Subcutaneous abdominal adipose tissue (tissue), 5 donors: Measurements from ENCODE around the gene CARF.
"Not testable (repeated sequence)": the region's sequence is repeated elsewhere in the genome, so short reads cannot be mapped to it uniquely, and the experiment has no call there.

Experiments used
- H3K27ac ChIP-seq: one replicate; pipeline ENCODE4 v1.7.0; 2013; ENCODE audit warnings: low read depth, mild to moderate bottlenecking, inconsistent platforms, low read length, moderate library complexity
- H3K27me3 ChIP-seq, 5 donors: one replicate each; pipeline ENCODE4 v1.7.0; 2013; ENCODE audit warnings: low read length in 5 of 5, inconsistent platforms in 1 of 5; ENCODE audit not compliant: control insufficient read depth in 5 of 5, insufficient read depth in 4 of 5
- H3K36me3 ChIP-seq, 5 donors: one replicate each; pipeline ENCODE4 v1.7.0; 2013; ENCODE audit warnings: low read length in 5 of 5; ENCODE audit not compliant: control insufficient read depth in 5 of 5, insufficient read depth in 5 of 5
- H3K4me1 ChIP-seq, 5 donors: one replicate each; pipeline ENCODE4 v1.7.0; 2013; ENCODE audit warnings: low read length in 5 of 5, mild to moderate bottlenecking in 3 of 5, moderate library complexity in 1 of 5; ENCODE audit not compliant: control insufficient read depth in 5 of 5, insufficient read depth in 5 of 5
- H3K4me3 ChIP-seq, 5 donors: one replicate each; pipeline ENCODE4 v1.7.0; 2013; ENCODE audit warnings: low read length in 5 of 5, low read depth in 1 of 5
- H3K9ac ChIP-seq, 5 donors: one replicate each; pipeline ENCODE4 v1.7.0; 2013; ENCODE audit warnings: low read length in 5 of 5, mild to moderate bottlenecking in 4 of 5, moderate library complexity in 3 of 5
- H3K9me3 ChIP-seq, 5 donors: one replicate each; pipeline ENCODE4 v1.7.0; 2013; ENCODE audit warnings: low read length in 5 of 5; ENCODE audit not compliant: control insufficient read depth in 5 of 5
- donor health status: healthy.
- donor health status: healthy.
- donor health status: healthy.
- donor health status: healthy.
- donor health status: healthy.

Gene CARF

DNA sequence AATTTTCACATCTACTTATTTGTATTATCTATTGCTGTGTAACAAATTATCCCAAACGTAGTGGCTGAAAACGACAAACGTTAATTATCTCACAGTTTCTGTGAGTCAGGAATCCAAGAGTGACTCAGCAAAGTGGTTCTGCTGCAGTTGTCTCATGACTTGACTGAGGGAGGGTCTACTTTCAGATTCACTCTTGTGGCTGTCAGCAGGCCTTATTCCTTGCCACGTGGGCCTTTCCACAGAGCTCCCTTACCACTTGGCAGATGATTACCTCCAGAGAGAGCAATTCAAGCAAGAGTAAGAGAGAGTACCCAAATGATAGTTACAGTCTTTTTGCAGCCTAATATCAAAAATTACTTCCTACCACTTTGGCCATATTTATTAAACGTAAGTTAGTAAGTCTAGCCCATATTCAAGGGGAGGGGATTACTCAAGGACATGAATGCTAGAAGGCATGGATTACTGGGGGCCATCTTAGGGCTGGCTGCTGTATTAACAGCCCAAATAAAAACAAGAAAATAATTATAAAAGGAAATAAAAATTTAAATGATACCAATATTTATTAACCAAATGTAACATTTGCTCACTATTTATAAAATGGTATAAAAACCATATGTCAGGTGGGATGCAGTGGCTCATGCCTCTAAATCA is 53.9 kb downstream of the CARF start:
- H3K4me3 ChIP-seq = no peak overlapping the region
- no peak overlapping the region for H3K27ac ChIP-seq
- H3K9ac ChIP-seq = no peak overlapping the region
- H3K4me1 ChIP-seq = no peaks in the 10 kb centered on the region
- H3K27me3 ChIP-seq = no peaks in the 10 kb centered on the region
- no peaks in the 10 kb centered on the region for H3K9me3 ChIP-seq
- peaks cover 0 to 7% (median 2%) of the 10 kb centered on the region in 5 donors for H3K36me3 ChIP-seq

DNA sequence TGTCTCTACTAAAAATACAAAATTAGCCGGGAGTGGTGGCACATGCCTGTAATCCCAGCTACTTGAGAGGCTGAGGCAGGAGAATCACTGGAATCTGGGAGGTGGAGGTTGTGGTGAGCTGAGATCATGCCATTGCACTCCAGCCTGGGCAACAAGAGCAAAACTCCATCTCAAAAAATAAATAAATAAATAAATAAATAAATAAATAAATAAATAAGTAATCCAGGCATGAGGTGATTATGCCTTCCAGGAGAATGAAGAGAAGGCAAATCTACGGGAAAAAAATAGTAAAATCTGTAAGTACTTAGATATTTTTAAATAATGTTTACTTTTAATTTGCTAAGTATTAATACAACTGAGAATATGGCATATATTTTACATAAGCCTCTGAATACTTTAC is 57.3 kb downstream of the CARF start:
- H3K9ac ChIP-seq, H3K27ac ChIP-seq, H3K27me3 ChIP-seq, H3K4me1 ChIP-seq, H3K9me3 ChIP-seq, H3K4me3 ChIP-seq: not testable (repeated sequence)
- H3K36me3 ChIP-seq = peaks cover 2 to 11% (median 5%) of the 10 kb centered on the region in 5 donors

DNA sequence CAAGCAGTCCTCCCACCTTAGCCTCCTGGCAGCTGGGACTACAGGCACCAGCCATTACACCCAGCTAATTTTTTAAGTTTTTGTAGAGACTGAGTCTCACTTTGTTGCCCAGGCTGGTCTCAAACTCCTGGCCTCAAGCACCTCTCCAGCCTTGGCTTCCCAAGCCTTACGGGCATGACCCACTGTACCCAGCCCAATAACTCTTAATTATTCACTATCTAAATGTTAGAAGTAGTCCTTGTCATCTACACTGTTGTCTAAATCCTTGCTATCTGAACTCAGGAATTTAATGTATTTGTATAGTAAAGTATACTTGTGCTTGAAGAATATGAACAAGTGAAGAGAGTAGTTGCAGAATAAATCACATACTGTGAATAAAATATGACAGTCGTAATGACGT is 64.7 kb downstream of the CARF start:
- H3K4me3 ChIP-seq = no peak overlapping the region
- no peaks in the 10 kb centered on the region for H3K4me1 ChIP-seq
- no peak overlapping the region for H3K27ac ChIP-seq
- H3K27me3 ChIP-seq = no peaks in the 10 kb centered on the region
- H3K36me3 ChIP-seq = peaks cover 4 to 29% (median 11%) of the 10 kb centered on the region in 5 donors
- no peaks in the 10 kb centered on the region for H3K9me3 ChIP-seq
- no peak overlapping the region for H3K9ac ChIP-seq

DNA sequence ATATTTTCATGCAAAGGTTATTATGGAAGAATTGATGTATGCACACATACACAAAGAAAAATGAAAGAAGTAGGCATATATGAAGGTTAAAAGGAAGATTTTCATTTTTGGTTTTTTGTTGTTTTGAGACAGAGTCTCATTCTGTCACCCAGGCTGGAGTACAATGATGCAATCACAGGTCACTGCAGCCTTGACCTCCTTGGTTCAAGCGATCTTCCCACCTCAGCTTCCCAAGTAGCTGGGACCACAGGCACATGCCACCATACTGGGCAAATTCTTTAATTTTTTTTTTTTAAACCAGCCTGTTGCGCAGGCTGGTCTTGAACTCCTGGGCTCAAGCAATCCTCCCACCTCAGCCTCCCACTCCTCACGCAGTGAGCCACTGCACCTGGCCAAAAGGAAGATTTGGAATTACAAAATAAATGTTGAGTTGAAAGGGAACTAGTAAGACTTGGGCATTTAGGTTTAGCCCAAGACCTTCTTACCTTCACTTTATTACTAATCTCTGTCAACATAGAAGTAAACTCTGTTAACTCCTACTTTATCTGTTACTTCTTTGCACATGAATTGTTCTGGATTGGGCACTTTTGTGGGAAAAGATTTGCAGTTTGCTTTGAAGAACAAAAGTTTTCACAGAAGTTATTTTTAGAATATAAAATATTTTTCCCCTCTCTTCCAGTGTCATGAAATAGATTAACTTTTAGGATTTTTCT is 70.9 kb downstream of the CARF start:
- Histone ChIP-seq H3K27me3 (no peaks in the 10 kb centered on the region), H3K9me3 (no peaks in the 10 kb centered on the region), H3K27ac (no peak overlapping the region), H3K4me1 (no peaks in the 10 kb centered on the region), H3K4me3 (no peak overlapping the region), H3K36me3 (peaks cover 7 to 28% (median 13%) of the 10 kb centered on the region in 5 donors), H3K9ac (no peak overlapping the region)

DNA sequence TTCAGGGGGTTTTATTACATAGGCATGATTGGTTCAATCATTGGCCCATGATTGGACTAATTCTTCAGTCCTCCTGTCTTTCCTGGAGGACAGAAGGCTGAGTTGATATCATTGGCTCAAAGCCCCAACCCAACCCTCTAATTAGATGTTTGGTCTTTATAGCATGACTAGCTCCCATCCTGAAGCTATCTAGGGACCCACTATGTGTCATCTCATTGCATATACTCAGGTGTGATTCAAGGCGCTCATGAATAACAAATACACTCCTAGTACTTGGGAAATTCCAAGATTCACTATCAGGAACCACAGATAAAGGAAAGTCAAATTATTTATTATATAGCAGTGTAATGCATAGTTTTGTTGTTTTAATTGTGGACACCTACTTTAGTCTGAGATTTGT is 77.7 kb downstream of the CARF start:
- no peak overlapping the region for H3K4me3 ChIP-seq
- no peaks in the 10 kb centered on the region for H3K27me3 ChIP-seq
- H3K9ac ChIP-seq = no peak overlapping the region
- no peaks in the 10 kb centered on the region for H3K36me3 ChIP-seq
- H3K27ac ChIP-seq = no peak overlapping the region
- no peaks in the 10 kb centered on the region for H3K4me1 ChIP-seq
- H3K9me3 ChIP-seq = no peaks in the 10 kb centered on the region

DNA sequence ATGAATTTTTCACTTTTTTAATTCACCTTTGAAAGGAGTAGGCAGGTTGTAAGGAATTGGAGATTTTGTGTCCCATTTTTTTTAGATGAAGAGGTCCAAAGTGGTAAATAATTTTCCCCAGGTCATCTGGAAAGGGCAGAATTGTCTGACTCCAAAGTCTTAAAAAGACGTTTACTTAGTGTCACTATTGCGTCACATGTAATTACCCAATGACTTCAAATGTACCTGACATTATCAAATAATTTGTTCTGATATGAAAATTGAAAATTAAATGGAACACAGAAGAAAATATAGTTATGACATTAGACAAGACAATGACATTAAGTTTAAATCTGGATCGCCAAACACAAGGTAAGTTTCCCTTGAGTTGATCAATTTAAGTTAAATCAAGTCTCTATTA is 78.4 kb downstream of the CARF start:
- Histone ChIP-seq H3K4me1 (no peaks in the 10 kb centered on the region), H3K9ac (no peak overlapping the region), H3K4me3 (no peak overlapping the region), H3K27me3 (no peaks in the 10 kb centered on the region), H3K27ac (no peak overlapping the region), H3K9me3 (no peaks in the 10 kb centered on the region), H3K36me3 (no peaks in the 10 kb centered on the region)

DNA sequence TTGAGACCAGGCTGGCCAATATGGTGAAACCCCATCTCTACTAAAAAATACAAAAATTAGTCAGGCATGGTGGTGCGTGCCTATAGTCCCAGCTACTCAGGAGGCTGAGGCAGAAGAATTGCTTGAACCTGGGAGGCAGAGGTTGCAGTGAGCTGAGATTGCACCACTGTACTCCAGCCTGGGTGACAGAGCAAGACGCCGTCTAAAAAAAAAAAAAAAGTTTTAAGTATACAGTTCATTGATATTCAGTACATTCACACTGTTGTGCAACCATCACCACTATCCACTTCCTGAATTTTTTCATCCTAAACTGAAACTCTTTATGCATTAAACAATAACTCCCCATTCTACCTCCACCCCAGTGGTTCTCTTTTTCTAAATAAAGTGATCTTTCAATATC is 85.0 kb downstream of the CARF start:
- not testable (repeated sequence) for H3K36me3 ChIP-seq, H3K4me3 ChIP-seq, H3K27me3 ChIP-seq, H3K27ac ChIP-seq, H3K4me1 ChIP-seq, H3K9me3 ChIP-seq, H3K9ac ChIP-seq

DNA sequence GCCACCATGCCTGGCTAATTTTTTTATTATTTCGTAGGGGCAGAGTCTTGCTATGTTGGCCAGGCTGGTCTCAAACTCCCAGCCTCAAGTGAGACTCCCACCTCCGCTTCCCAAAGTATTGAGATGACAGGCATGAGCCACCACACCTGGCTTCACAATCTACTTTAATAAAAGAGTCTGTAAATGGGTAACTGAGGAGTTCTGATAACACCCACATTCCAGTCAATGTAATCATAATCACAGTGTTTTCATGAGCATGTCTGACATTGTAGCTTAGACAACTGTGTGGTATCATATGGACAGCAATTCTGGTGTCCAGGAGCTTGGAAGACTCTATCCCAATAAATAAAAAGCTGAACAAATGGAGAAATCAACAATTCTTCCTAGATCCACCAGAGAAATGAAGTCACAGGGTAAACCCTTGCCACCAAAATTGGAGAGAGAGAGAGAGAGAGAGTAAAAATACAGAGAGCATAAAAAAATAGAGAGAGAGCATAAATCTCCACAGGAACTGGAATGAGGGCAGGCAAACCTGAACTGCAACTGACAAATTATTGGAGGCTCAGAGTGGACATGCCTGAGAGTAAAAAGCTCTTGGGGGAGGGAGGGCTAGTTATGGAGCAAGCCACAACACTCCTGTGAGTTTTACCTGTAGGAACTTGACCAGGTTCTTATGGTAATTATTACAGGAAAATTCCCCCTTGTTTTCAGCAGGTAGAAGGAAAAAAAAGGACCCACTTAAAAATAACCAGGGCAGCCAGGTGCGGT is 90.2 kb downstream of the CARF start:
- Histone ChIP-seq H3K4me3 (no peak overlapping the region), H3K36me3 (peaks cover 0 to 3% (median 0%) of the 10 kb centered on the region in 5 donors), H3K9ac (no peak overlapping the region), H3K4me1 (no peaks in the 10 kb centered on the region), H3K27me3 (no peaks in the 10 kb centered on the region), H3K27ac (no peak overlapping the region), H3K9me3 (no peaks in the 10 kb centered on the region)

DNA sequence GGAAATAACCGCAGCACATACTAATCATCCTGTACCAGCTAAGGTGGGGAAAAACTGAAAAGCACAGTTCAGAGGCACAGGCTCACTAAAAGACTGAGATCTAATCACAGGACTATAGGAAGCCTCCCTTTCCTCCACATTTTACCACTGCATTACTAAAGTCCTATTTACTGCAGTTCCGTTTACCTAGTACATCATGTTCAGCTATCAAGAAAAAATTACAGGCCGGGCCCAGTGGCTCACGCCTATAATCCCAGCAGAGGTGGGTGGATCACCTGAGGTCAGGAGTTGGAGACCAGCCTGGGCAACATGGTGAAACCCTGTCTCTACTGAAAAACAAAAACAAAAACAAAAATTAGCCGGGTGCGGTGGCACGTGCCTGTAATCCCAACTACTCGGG is 91.6 kb downstream of the CARF start:
- Histone ChIP-seq H3K4me1 (no peaks in the 10 kb centered on the region), H3K36me3 (no peaks in the 10 kb centered on the region), H3K4me3 (no peak overlapping the region), H3K9ac (no peak overlapping the region), H3K27ac (no peak overlapping the region), H3K27me3 (no peaks in the 10 kb centered on the region), H3K9me3 (no peaks in the 10 kb centered on the region)
